Psoas muscle (tissue), 8 donors: ENCODE data around the gene EMX1. TPM values are rescaled to one million over a fixed set of nuclear protein-coding genes. Genes with fewer than 3 reads are reported as not detected.

ENCODE experiments used
- ATAC-seq, 4 donors: fragments of 200-7000 bp; cut with Tn5 transposase; one replicate each; pipeline ENCODE4 v1.9.1; 2020; ENCODE audit warnings: moderate library complexity in 3 of 4, mild to moderate bottlenecking in 2 of 4
- DNase-seq, 2 donors: peaks; one replicate each; pipeline ENCODE4 v3.0.0-alpha.2; 2020
- H3K27ac ChIP-seq: fragments of 200-600 bp; one replicate; pipeline ENCODE4 v1.8.0; 2022
- H3K27me3 ChIP-seq, 3 donors: fragments of 200-600 bp in 1 of 3; one replicate each; pipeline versions ENCODE4 v1.6.1 to v1.8.0; 2013 to 2022; ENCODE audit warnings: low read length in 2 of 3, mild to moderate bottlenecking in 2 of 3, moderate library complexity in 1 of 3; ENCODE audit not compliant: insufficient read depth in 3 of 3
- H3K36me3 ChIP-seq, 2 donors: fragments of 200-600 bp in 1 of 2; one replicate each; pipeline versions ENCODE4 v1.6.1 to v1.8.0; 2013 to 2022; ENCODE audit warnings: low read depth in 1 of 2, mild to moderate bottlenecking in 1 of 2, moderate library complexity in 1 of 2; ENCODE audit not compliant: insufficient read depth in 1 of 2
- H3K4me1 ChIP-seq: fragments of 200-600 bp; one replicate; pipeline ENCODE4 v1.8.0; 2022
- H3K4me3 ChIP-seq: fragments of 200-600 bp; one replicate; pipeline ENCODE4 v1.8.0; 2022; ENCODE audit warnings: mild to moderate bottlenecking
- H3K9me3 ChIP-seq: fragments of 200-600 bp; one replicate; pipeline ENCODE4 v1.8.0; 2022
- WGBS, 3 donors: extraction: QIAGEN DNeasy Blood & Tissue Kit; methylation state at CpG; one replicate each; pipeline versions ENCODE4 v1.1.6 to v1.1.7; 2013; 5-methylcytosine and 5-hydroxymethylcytosine counted together
- intact Hi-C, 2 donors: fragments of 100-400 bp; cut with DNase I; formaldehyde crosslinking; loops; one replicate each; pipeline versions ENCODE4 v1.11.0 to v1.14.2; 2022
- polyA plus RNA-seq, 3 donors: library from polyadenylated mRNA; stranded (reverse); fragments of 200-250 nt; gene quantifications; one replicate each; pipeline ENCODE4 v1.2.3, GENCODE V29; 2013
- total RNA-seq, 4 donors: library from RNA; stranded (reverse); fragmentation: NEBNext Ultra II Directional in 2 of 4; extraction: Animal tissue kit (Norgen Biotek cat#: 25700) in 2 of 4; gene quantifications; one replicate each; pipeline versions ENCODE4 v1.2.1 to v1.2.4, GENCODE V29; 2021 to 2023
- TF ChIP-seq, protein P1 (sequence below): fragments of 200-600 bp; IDR thresholded peaks from one replicate; pipeline ENCODE4 v1.8.0; 2022; ENCODE audit warnings: antibody characterized with exemption
- donor health status: healthy with polysubstance abuse.
- donor health status: DM: no; HTN: no; CAD: no; lungs with moderate emphysema.
- donor health status: Bipolar disorder and iron deficiency.
- donor health status: healthy.
- donor health status: DM: yes; HTN: yes; CAD: no.
- donor health status: DM: no; HTN: no; CAD: no.
- donor health status: DM: no; HTN: no; CAD: no.
- donor health status: DM: yes; HTN: yes; CAD: no.

EMX1 gene
- total and polyA plus RNA-seq, 7 donors, result 0.01 TPM; not detected in 6

DNA sequence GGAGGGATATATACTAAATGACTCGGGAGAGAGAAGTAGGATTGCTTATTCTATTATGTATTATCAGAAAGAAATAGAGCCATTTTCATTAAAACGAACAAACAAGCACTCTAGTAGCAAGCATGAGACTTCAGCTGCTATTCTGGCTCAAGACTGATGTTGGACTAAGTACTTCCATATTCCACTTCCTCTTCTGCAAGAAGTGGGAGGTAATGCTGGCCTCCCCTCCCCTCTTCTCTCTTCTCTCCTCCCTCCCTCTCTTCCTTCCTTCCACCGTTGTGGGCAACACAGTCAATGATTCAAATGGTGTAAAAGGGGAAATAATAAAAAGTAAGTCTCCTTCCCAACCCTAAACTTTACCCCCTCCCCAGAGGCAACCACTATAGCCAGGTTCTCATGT lies 62.6 kb downstream of the EMX1 start:
- Histone ChIP-seq H3K4me3 (no peak overlapping the region), H3K27me3 (no peaks in the 10 kb centered on the region), H3K36me3 (no peaks in the 10 kb centered on the region), H3K27ac (no peak overlapping the region), H3K9me3 (no peaks in the 10 kb centered on the region), H3K4me1 (peaks cover 40% of the 10 kb centered on the region)
- ATAC-seq, result no peak
- TF ChIP-seq, protein P1, sequence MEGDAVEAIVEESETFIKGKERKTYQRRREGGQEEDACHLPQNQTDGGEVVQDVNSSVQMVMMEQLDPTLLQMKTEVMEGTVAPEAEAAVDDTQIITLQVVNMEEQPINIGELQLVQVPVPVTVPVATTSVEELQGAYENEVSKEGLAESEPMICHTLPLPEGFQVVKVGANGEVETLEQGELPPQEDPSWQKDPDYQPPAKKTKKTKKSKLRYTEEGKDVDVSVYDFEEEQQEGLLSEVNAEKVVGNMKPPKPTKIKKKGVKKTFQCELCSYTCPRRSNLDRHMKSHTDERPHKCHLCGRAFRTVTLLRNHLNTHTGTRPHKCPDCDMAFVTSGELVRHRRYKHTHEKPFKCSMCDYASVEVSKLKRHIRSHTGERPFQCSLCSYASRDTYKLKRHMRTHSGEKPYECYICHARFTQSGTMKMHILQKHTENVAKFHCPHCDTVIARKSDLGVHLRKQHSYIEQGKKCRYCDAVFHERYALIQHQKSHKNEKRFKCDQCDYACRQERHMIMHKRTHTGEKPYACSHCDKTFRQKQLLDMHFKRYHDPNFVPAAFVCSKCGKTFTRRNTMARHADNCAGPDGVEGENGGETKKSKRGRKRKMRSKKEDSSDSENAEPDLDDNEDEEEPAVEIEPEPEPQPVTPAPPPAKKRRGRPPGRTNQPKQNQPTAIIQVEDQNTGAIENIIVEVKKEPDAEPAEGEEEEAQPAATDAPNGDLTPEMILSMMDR, result no peak
- intact Hi-C loops, result no loop called here
- DNase-seq, result peak in 1 of 2 donors; percentile 3
- 45 to 63% (median 50%) methylated on average over 3 of the region's 3 CpGs for WGBS, 3 donors

DNA sequence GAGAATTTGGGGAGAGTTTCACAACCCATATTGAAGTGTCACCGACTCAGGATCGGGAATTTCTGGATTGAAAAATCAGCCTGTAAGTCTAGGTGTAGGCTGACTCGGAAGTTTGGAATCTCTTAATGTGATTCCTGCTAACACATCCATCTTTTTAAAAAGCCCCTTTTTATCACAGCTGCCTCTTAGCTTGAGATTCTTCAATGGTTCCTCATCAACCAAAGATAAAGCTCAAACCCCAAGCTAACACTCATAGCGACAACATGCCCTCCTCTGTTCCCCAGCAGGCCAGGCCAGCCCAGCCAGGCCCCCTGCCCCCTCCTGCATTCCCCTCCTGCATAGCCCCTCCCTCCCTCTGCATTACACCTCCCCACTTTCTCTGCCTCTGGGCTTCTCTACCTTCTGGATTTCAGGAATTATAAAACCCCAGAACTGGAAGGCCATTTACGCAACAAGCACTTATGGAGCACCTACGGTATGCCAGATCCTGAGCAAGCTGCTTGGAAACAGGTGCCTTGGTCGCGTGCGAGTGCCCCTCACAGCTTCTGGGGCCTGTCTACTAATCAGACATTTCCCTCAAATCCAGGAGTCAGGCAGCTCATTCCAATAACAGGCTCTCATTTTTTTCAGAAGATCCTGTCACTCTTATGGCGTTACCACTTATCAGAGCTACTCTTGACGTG lies 63.4 kb downstream of the EMX1 start:
- ATAC-seq, result no peak
- Histone ChIP-seq H3K36me3 (no peaks in the 10 kb centered on the region), H3K27me3 (no peaks in the 10 kb centered on the region), H3K27ac (no peak overlapping the region), H3K4me1 (peaks cover 42% of the 10 kb centered on the region), H3K9me3 (no peaks in the 10 kb centered on the region), H3K4me3 (no peak overlapping the region)
- TF ChIP-seq, protein P1, result no peak
- intact Hi-C loops, result no loop called here
- WGBS, 3 donors, result 62 to 91% (median 75%) methylated on average over 11 of the region's 11 CpGs
- peak in 1 of 2 donors; percentile 18 for DNase-seq

DNA sequence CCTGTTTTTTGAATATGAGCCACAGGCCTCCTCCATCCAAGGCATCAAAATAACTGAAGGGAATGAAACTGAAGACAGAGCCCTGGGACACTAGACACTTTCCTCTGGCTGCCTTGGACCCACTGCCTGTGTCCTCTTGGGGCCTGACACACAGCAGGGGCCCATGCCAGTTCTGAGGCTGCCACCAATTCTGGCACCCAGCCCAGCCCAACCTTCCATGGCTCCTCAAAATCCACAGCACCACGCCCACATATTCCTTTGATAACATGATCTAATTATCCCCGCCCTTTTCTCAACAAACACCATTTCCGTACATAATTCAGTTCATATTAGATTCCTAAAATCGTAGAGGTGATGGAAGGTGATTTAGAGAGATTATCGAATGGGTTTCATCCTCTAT lies 64.2 kb downstream of the EMX1 start:
- DNase-seq (peak in 1 of 2 donors; percentile 38), ATAC-seq (peak in 1 of 4 donors; percentile 4)
- Histone ChIP-seq H3K4me3 (no peak overlapping the region), H3K4me1 (peaks cover 42% of the 10 kb centered on the region), H3K9me3 (no peaks in the 10 kb centered on the region), H3K36me3 (peaks cover 0 to 5% of the 10 kb centered on the region in 2 donors), H3K27ac (no peak overlapping the region), H3K27me3 (no peaks in the 10 kb centered on the region)
- TF ChIP-seq, protein P1, result no peak
- WGBS, 3 donors, result 68 to 90% (median 83%) methylated on average over 5 of the region's 5 CpGs
- intact Hi-C loops, result no loop called here

DNA sequence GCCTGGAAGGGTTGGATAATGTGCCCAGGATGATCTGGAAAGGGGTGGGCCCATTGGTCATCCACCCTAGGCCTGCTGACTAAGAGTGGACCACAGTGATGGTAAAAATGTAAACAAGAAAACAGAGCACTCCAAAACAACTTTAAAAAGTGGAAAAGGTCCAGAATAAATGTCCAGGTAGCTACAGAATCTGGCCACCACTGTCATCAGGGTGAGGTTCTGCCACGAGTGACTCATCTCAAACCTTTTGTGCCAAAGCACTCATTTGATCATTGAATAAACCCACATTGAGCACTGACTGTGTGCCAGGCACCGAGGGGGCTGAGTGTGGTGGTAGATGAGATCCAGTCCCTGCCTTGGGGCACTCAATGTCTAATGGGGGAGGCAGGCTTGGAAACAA lies 64.9 kb downstream of the EMX1 start:
- Histone ChIP-seq H3K9me3 (no peaks in the 10 kb centered on the region), H3K4me1 (peaks cover 42% of the 10 kb centered on the region), H3K27me3 (no peaks in the 10 kb centered on the region), H3K4me3 (no peak overlapping the region), H3K36me3 (peaks cover 0 to 10% of the 10 kb centered on the region in 2 donors), H3K27ac (no peak overlapping the region)
- 71 to 98% (median 74%) methylated on average over 2 of the region's 2 CpGs for WGBS, 3 donors
- ATAC-seq, result no peak
- TF ChIP-seq, protein P1, result no peak
- intact Hi-C loops, result no loop called here
- peak in 1 of 2 donors; percentile 7 for DNase-seq
